HG02678 (cell line): ENCODE results near the gene OPN4.

Source experiments
- ATAC-seq: cut with Tn5 transposase; IDR thresholded peaks from one replicate; pipeline ENCODE4 v1.9.1; 2021; ENCODE audit warnings: mild to moderate bottlenecking, moderate library complexity; ENCODE audit not compliant: unreplicated experiment

OPN4 gene

GRCh38 chr10:86646933-86647332, 7.4 kb upstream of the OPN4 start:
- ATAC-seq: no peak

DNA sequence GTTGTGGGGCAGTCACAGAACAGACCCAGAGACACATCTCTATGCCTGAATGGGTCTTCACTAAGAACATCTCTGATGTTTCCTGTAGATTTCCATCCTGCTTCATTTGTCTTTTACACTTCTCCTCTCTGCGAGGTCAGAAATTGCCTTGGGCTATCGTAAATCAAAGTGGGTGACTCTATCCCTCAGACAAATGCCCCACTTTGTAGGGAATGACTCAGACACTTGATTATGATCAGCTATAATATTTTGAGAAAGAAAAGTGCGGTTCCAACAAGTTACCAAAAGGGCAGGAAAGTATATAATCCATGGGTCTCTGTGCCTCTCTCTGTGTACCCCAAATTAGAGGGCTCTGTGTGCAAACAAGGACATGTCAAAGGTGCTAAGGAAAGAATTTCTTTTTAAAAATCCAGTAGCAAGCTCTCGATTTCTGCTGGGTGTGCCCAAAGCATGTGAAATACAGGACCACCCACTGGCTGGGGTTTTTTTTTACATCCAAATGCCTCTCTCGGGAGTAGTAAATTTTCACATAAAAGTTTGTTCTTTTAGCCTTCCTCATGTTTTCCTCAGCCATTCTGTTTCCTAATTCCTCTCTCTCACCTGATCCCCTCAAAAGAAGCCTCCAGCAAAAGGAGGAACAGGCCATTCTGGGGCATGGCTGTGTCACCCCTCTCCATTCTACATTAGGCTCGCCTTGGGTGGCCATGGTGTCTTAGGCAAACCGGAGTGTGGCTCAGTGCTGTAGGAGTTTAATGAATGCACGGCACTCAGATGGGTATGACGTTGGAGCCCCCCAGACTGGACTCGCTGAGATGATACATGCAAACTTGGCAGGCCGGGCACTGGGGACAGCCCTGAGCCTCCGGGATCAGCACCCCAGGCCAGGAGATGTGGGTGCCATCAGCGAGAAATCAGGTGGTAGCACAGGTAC, 6.3 kb upstream of the OPN4 start:
- no peak for ATAC-seq

DNA sequence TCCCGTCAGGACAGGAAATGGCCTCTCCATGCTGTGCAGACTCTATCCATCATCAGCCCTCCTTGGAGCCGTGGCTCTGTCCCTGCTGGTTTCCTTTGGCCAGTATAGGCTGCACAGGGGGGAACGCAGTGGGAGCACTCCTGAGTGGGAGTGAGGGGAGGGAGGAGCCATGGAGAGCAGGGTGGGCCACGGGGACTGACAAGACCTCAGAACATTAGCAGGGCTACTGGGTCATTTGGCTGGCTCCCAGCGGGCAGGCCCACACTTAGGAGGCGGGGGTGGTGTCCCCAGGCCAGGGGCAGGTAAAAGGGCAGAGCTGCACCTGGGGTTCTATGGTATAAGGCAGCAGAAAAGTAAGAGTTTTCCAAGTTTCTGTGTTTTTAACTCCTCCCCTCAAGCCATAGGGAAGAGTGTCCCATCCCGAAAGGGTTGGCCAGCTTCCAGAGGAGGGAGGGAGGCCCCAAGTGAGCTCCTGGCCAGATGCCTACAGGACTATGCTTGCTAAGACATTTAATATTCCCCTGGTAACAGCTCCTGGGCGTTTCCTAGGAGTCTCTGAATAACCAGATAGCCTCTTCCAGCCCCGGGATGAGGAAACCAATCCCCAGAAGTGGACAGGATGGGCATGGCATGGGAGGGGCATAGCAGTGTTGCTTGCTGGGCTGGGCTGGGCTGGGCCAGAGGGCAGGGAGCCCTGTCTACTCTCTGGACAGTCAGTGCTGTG, 5.5 kb upstream of the OPN4 start:
- no peak for ATAC-seq

DNA sequence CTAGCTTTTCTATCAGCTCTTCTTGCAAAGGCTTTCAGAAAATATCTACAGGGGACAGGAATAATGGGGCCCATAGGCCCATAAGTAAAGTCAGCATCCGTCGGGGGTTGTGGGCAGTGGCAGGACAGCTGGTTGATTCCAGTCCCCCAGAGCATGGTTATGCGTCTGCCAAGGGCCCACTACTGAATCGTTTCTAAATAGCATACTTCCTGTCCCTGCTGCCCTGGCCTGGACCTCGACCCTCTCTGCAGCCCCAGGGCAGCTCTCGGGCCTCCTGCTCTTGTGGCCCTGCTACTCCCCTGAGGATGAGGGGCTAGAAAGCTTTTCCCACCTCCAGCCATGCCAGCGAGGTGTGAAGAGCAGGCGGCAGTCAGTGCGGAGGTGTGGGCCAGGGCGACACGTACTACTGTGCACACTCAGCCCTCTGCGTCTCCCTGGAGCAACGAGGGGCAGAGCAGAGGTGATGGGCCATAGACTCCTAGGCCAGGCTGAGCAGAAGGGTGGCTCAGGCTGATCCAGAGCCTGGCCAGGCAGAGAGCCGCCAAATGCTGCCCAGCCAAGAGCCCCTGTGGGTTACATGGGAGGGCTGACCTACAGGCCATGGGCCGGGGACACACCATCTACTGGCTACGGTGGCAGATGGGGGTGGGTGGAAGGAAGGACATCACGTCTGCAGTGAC, 4.7 kb upstream of the OPN4 start:
- no peak for ATAC-seq

- no peak for ATAC-seq
Measured at GRCh38 chr10:86650151-86650550, 4.2 kb upstream of the OPN4 start.

DNA sequence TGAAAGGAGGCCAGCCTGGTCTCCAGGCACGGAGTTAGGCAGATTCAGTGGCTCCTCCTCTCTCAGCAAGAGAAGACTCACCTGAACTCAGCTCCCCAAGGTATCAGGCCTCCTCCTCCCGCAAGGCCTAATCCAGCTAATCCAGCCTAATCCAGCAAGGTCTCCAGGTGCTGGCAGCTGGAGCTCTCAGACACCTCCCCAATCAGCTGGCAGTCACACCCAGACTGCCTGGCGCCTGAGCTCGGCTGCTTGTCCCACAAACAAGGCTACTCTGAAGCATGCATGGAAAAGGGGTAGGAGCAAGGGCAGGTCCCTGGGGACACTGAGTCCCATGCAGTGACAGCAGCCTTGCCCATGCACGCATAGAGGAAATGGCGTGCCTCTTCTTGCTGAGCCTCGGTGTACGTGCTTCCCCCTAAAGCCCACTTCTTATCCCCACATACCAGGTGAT, 3.3 kb upstream of the OPN4 start:
- no peak for ATAC-seq

DNA sequence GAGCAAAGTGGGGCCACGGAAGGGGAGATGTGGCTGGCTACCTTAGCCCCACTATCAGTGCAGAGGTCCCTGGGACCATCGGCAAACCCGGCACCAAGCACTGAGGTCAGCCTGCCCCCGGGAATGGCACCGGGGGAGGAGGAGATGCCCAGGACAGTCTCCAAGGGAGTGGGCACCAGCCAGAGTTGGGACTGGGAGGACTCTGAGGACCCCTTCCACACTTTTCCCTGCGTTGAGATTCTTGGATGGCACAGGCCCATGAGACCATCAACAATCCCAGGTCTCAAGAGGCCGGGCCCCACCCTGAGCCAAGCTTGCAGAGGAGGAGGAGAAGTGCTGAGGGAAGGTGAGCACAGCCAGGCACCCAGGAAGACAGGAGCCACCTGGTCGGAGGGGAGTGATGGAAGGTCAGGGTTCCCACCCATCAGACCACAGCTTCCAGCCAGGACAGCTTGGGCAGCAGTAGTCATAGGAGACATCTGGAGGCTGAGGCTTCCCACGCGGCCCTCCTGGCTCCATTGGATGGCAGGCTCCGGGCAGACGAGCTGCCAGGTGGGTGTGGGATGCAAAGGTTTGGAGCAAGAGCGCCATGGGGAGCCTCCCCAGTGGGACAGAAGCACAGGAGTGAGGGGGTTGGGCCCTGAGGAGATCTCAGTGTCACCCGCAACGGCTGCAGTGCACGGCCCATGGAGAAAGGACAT, 2.6 kb upstream of the OPN4 start:
- no peak for ATAC-seq

DNA sequence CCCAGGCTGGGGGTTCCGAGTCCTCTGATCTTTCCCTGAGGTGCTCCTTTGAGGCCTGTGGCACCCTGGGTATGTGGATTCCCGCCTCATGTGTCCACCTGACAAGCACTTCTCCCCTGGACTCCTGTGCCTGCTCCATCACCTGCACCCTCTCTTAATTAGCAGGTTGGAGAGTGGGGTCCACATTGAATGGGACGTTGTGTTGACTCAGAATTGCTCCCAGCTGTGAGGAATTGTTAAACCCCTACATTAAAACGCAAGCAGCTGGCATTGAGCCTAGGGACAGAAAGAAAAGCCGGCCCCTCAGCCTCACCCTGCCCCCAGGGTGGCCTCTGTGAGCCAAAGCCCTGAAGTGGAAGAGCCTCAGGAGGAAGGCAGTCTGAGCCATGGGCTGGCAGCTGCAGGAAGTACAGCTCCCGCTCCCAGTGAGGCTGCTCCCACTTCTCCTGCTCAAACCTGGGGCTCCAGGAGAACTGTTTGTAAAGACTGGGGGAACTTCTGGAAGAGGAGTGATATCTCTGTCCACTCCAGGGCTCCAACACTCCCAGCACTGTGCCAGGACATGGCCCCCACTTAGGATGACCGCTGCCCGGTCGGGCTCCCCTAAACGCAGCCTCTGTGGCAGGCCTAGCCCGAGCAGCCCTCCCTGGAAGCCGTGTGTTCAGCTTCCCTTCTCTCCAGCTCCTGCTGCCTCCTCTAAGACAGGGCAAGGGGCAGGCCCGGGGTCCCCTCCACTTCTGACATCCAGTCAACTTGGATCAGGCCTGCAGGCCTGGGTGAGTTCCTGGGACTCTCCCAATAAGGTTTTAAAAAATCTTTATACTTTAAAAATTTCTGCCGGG, 1.8 kb upstream of the OPN4 start:
- ATAC-seq: no peak

- ATAC-seq: no peak
Measured at GRCh38 chr10:86653379-86653778, 968 bp upstream of the OPN4 start.

DNA sequence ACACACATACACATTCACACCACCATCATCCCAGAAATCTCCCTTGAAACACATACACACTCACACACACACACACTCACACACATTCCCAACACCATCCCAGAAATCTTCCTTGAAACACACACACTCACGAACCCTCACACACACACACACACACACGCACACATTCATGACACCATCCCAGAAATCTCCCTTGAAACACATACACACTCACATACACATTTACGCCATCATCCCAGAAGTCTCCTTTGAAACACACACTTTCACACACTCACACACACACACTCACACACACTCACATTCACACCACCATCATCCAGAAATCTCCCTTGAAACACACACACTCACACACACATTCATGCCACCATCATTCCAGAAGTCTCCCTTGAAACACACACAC, 360 bp upstream of the OPN4 start:
- no peak for ATAC-seq

- no peak for ATAC-seq
Measured at GRCh38 chr10:86655173-86655540, 810 bp downstream of the OPN4 start.

DNA sequence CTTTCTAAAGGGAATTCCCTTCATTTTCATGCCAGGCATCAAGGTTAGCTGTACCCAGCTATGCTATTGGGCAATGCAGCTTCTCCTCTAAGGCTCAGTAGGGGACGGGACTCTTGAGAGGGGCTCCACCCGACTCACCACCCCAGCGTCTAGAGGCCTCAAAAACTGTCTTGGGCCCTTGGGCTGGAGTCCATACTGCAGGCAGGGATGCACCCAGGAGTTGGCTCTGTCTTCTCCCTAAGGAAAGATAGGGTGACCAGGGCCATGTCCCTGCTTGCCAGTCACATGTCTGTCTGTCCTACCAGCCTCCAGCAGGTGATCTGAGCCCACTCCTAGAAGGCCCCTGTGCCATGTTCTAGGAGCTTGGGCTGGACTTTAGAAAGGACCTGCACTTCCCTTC, 1.2 kb downstream of the OPN4 start:
- no peak for ATAC-seq

DNA sequence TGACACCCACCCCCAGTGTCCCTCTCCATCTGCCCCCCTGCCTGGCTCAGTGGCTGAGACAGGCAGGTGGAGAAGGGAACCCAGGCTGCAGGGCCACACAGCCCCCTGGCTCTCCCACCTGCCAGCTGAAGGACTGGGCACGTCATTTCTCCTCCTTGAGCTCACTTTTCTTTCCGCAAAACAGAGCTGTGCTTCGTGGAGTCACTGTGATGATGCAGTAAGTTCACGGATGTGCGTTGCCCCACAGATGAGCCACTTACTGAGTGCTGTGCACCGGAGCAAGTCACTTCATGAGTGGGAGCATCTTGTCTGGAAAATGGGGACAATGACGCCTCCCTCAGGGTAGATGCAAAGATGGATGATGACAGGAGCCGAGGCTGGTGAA, 2.7 kb downstream of the OPN4 start:
- no peak for ATAC-seq

- ATAC-seq: no peak
Measured at GRCh38 chr10:86657396-86658011, 3.2 kb downstream of the OPN4 start.

GRCh38 chr10:86658261-86658741, 4.0 kb downstream of the OPN4 start:
- ATAC-seq: no peak

DNA sequence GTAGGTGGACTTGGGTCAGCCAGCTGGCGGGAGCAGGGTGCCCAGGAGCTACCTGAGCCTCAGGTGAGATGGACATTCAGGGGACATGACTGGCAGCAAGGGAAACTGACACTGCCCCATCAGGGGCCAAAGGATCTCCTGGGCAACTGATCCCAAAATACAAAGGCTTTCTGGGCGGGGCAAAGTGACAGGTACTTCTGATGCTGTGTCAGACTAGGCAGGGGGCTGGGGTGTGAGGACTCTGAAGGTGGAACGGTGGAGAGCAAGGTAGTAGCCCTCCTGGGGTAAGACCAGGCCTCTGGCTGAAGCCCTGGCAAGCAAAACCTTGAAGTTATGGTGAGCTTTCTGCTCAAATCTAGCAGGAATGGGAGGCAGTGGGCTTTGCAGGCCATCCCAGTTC, 4.4 kb downstream of the OPN4 start:
- ATAC-seq: no peak

DNA sequence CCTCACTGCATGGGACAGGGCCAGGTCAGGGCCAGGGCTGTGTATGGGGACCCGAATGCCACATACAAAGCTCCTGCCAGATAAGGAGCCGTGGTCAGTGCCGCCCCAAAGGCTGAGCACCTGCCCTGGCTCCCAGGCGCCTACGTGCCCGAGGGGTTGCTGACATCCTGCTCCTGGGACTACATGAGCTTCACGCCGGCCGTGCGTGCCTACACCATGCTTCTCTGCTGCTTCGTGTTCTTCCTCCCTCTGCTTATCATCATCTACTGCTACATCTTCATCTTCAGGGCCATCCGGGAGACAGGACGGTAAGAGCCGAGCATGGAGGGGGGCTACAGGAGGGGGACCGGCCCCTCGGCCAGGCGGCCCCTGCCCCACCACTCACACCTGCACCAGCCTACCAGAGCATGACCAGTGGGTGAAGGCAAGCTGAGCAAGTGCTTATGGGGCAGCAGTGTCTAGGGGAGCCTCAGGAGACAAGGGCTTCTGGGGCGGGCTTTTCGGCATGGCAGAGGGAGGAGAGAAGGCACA, 4.9 kb downstream of the OPN4 start:
- ATAC-seq: no peak

- ATAC-seq: no peak
Measured at GRCh38 chr10:86659721-86660453, 5.5 kb downstream of the OPN4 start.
